ENCODE data around the gene INO80. TPM values are rescaled to one million over a fixed set of nuclear protein-coding genes. Genes with fewer than 3 reads are reported as not detected.

INO80 gene
- total RNA-seq, 4 donors from 2014 or later: 15.2 to 24.8 (median 22.3) TPM

DNA sequence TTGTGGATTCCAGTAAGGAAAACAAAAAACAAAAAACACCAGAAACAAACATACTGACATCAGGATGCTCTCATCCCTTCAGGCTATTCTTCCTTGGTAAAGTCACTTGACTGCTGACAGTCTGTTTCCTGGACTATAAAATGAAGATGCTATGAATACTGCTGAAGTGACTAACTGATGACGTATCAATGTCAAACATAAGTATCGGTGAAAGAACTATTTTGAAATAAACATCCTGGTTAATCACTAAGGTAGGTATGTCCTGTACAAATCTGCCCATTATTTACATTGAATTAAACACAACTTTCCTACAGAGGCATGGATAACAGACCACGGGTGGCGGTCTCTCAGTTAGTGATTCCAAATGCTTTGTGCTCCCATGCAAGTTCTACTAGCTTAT, 116.9 kb downstream of the INO80 start:
- Histone ChIP-seq H3K27ac (no peak overlapping the region), H3K36me3 (peaks cover 11 to 90% (median 23%) of the 10 kb centered on the region in 3 donors), H3K9me3 (no peaks in the 10 kb centered on the region), H3K27me3 (no peaks in the 10 kb centered on the region), H3K4me3 (no peak overlapping the region), H3K4me1 (no peaks in the 10 kb centered on the region)
- intact Hi-C loops (cut with DNase I): no loop called here
- TF ChIP-seq POLR2A (IDR thresholded peaks at IDR 0.05): no peak
- TF ChIP-seq, protein P1, sequence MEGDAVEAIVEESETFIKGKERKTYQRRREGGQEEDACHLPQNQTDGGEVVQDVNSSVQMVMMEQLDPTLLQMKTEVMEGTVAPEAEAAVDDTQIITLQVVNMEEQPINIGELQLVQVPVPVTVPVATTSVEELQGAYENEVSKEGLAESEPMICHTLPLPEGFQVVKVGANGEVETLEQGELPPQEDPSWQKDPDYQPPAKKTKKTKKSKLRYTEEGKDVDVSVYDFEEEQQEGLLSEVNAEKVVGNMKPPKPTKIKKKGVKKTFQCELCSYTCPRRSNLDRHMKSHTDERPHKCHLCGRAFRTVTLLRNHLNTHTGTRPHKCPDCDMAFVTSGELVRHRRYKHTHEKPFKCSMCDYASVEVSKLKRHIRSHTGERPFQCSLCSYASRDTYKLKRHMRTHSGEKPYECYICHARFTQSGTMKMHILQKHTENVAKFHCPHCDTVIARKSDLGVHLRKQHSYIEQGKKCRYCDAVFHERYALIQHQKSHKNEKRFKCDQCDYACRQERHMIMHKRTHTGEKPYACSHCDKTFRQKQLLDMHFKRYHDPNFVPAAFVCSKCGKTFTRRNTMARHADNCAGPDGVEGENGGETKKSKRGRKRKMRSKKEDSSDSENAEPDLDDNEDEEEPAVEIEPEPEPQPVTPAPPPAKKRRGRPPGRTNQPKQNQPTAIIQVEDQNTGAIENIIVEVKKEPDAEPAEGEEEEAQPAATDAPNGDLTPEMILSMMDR (IDR thresholded peaks at IDR 0.05): no peak
- WGBS, 2 donors: 80 to 90% methylated on average over 4 of the region's 4 CpGs
- DNase-seq: no peak

DNA sequence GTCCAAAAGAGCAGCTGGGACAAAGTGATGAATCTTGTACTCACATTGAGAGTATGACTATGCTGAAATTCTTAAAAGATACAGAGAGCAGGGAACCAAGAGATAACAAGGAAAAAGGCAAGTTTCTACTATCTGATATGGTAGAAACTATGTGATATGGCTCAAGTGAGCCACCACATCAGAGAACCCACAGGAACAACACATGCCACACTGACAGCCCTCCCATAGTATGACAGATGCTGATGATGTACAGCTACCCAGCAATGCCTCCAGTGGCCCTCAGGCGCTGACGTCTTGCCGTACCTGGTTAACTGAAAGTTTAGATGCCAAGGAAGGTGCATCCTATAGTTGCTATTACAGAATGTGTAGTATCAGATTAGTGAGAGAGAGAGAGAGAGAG, 120.4 kb downstream of the INO80 start:
- peaks cover 0 to 16% (median 0%) of the 10 kb centered on the region in 3 donors for H3K4me1 ChIP-seq
- TF ChIP-seq, protein P1 (IDR thresholded peaks at IDR 0.05): no peak
- TF ChIP-seq POLR2A (IDR thresholded peaks at IDR 0.05): no peak
- intact Hi-C loops (cut with DNase I): no loop called here
- no peak for DNase-seq
- WGBS, 2 donors: 94 to 96% methylated on average over 3 of the region's 3 CpGs
- H3K27ac ChIP-seq: no peak overlapping the region
- H3K27me3 ChIP-seq: no peaks in the 10 kb centered on the region
- no peaks in the 10 kb centered on the region for H3K9me3 ChIP-seq
- no peak overlapping the region for H3K4me3 ChIP-seq
- H3K36me3 ChIP-seq: peaks cover 11 to 92% (median 22%) of the 10 kb centered on the region in 3 donors

DNA sequence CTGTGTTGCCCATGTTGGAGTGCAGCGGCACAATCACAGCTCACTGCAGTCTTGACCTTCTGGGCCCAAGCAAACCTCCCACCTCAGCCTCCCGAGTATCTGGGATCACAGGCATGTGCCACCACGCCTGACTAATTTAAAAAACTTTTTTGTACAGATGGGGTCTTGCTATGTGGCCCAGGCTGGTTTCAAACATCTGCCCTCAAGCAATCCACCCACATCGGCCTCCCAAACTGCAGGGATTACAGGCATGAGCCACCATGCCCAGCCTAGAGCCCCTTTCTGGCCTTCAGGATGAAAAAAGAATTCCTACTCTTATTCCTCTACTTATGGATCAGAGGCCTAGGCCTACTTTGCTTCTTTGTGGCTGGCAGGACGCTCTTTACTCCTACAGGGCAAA, 123.3 kb downstream of the INO80 start:
- intact Hi-C loops (cut with DNase I): no loop called here
- DNase-seq: no peak
- Histone ChIP-seq H3K4me3 (no peak overlapping the region), H3K9me3 (no peaks in the 10 kb centered on the region), H3K27ac (no peak overlapping the region), H3K4me1 (peaks cover 0 to 16% (median 0%) of the 10 kb centered on the region in 3 donors), H3K27me3 (no peaks in the 10 kb centered on the region), H3K36me3 (peaks cover 5 to 95% (median 22%) of the 10 kb centered on the region in 3 donors)
- WGBS, 2 donors: 80 to 82% methylated on average over 5 of the region's 5 CpGs
- TF ChIP-seq POLR2A (IDR thresholded peaks at IDR 0.05): no peak
- TF ChIP-seq, protein P1 (IDR thresholded peaks at IDR 0.05): no peak

DNA sequence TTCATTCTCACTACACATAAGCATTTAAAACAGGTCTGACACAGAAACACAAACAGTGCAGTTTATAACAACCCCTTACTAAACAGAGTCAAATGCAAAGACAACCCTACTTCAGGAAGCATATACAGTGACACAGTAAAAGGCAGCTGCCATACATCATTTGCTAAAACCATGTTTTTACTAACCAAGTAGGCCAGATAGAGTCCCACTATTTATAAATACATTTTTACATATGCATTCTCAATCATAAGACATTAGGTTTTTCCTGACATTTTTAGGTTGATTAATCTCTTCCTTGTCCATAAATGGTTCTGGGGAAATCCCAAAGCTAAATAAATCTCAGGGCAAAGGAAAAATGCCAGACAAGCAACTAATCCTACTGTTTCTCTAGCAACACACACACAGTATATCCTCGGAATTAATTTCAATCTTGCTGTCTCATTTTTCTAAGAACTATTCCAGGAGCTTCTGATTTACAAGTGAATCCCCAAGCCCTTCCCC, 123.8 kb downstream of the INO80 start:
- intact Hi-C loops (cut with DNase I): no loop called here
- H3K36me3 ChIP-seq: peaks cover 10 to 95% (median 22%) of the 10 kb centered on the region in 3 donors
- no peaks in the 10 kb centered on the region for H3K27me3 ChIP-seq
- H3K4me3 ChIP-seq: no peak overlapping the region
- peaks cover 0 to 16% (median 0%) of the 10 kb centered on the region in 3 donors for H3K4me1 ChIP-seq
- DNase-seq: no peak
- 27 to 28% methylated on average over 1 of the region's 1 CpG for WGBS, 2 donors
- no peak overlapping the region for H3K27ac ChIP-seq
- TF ChIP-seq, protein P1 (IDR thresholded peaks at IDR 0.05): no peak
- TF ChIP-seq POLR2A (IDR thresholded peaks at IDR 0.05): no peak
- H3K9me3 ChIP-seq: no peaks in the 10 kb centered on the region

DNA sequence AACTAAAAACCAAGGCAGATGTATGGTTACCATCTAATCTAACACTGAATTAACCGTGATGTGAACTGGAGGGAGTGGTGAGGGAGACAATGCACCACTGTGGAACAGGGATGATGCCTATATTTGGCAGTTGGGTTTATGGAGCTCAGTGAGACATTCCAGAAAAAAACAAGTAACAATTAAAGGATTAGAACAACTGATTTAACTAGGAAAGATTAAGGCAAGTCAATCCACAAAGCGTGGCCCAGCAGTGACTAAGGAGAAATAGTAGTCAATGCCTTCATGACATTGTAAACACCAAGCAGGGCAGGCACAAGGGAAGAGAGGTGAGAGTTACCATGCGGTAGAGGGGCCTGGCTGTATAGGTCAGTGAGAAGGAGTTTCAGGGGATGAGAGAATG, 124.7 kb downstream of the INO80 start:
- intact Hi-C loops (cut with DNase I): no loop called here
- H3K4me3 ChIP-seq: no peak overlapping the region
- H3K36me3 ChIP-seq: peaks cover 10 to 95% (median 22%) of the 10 kb centered on the region in 3 donors
- TF ChIP-seq, protein P1 (IDR thresholded peaks at IDR 0.05): no peak
- no peak for TF ChIP-seq POLR2A (IDR thresholded peaks at IDR 0.05)
- no peaks in the 10 kb centered on the region for H3K9me3 ChIP-seq
- WGBS, 2 donors: 76 to 80% methylated on average over 3 of the region's 3 CpGs
- H3K27ac ChIP-seq: no peak overlapping the region
- DNase-seq: no peak
- H3K4me1 ChIP-seq: peaks cover 0 to 16% (median 0%) of the 10 kb centered on the region in 3 donors
- H3K27me3 ChIP-seq: no peaks in the 10 kb centered on the region
